ENCODE data around the gene MRPL53. TPM values are rescaled to one million over a fixed set of nuclear protein-coding genes. Genes with fewer than 3 reads are reported as not detected.
A peak's percentile ranks its signal among the peaks of the same experiment; 100 is the strongest.

MRPL53 gene
- total and polyA plus RNA-seq, 2 of the 13 experiments (the other 11 are each of a cell fraction or from before 2014, with no cell fraction given), result 34.3 to 51.9 TPM

GRCh38 chr2:74457549-74458131 lies 14.8 kb downstream of the MRPL53 start (continued):
- TF ChIP-seq IKZF4 (CRISPR knock-in tag; IDR thresholded peaks at IDR 0.05; ENCODE audit: borderline replicate concordance, low read depth, not compliant biosample characterization) (no peak), ZNF317 (CRISPR knock-in tag; IDR thresholded peaks at IDR 0.05) (peak; percentile 38; the same call in 1 of the 2 replicates), GATAD2A (CRISPR knock-in tag; IDR thresholded peaks at IDR 0.05) (peak; percentile 33; the same call in 1 of the 2 replicates), ZNF292 (CRISPR knock-in tag; IDR thresholded peaks at IDR 0.05; ENCODE audit: borderline replicate concordance, low read depth) (0 out of 2 replicates have a peak, but pooled peaks have one; percentile 2), BATF2 (CRISPR knock-in tag; IDR thresholded peaks at IDR 0.05) (peak; percentile 77; the same call in 1 of the 2 replicates), NFIC (IDR thresholded peaks at IDR 0.05; ENCODE audit: low read length) (no peak), AHR (CRISPR knock-in tag; IDR thresholded peaks at IDR 0.05) (peak; percentile 23; the same call in 1 of the 2 replicates), ETV5 (CRISPR knock-in tag; IDR thresholded peaks at IDR 0.05; ENCODE audit: borderline replicate concordance) (peak; percentile 33; the same call in 1 of the 2 replicates), ZNF337 (CRISPR knock-in tag; IDR thresholded peaks at IDR 0.05; ENCODE audit: borderline replicate concordance, low read depth) (peak; percentile 11; the same call in 1 of the 2 replicates), ZNF496 (CRISPR knock-in tag; IDR thresholded peaks at IDR 0.05; ENCODE audit: insufficient replicate concordance) (no peak), ZNF331 (CRISPR knock-in tag; IDR thresholded peaks at IDR 0.05) (no peak), BHLHE40 (IDR thresholded peaks at IDR 0.05; ENCODE audit: low read length) (no peak), POLR2A (IDR thresholded peaks at IDR 0.05; ENCODE audit: insufficient read depth in 1 of 2, low read depth in 2 of 2, low read length in 2 of 2) (no peak; a peak in 1 of 4 replicates), MTF2 (CRISPR knock-in tag; IDR thresholded peaks at IDR 0.05; ENCODE audit: borderline replicate concordance) (no peak), POLR2AphosphoS5 (IDR thresholded peaks at IDR 0.05; ENCODE audit: low read depth, low read length) (peak; percentile 94), ADNP (CRISPR knock-in tag; IDR thresholded peaks at IDR 0.05) (no peak), MBD4 (IDR thresholded peaks at IDR 0.05; ENCODE audit: borderline replicate concordance, low read length) (no peak), STAG1 (CRISPR knock-in tag; IDR thresholded peaks at IDR 0.05) (no peak; the same call in none of the 2 replicates), CERS6 (CRISPR knock-in tag; IDR thresholded peaks at IDR 0.05) (no peak), REPIN1 (CRISPR knock-in tag; IDR thresholded peaks at IDR 0.05; ENCODE audit: borderline replicate concordance, low read depth) (peak; percentile 56), ZFP41 (CRISPR knock-in tag; IDR thresholded peaks at IDR 0.05; ENCODE audit: borderline replicate concordance) (peak; percentile 44; the same call in 1 of the 2 replicates), KAT7 (CRISPR knock-in tag; IDR thresholded peaks at IDR 0.05; ENCODE audit: borderline replicate concordance) (peak; percentile 88; the same call in 1 of the 2 replicates), ZNF501 (CRISPR knock-in tag; IDR thresholded peaks at IDR 0.05) (peak; percentile 92), ZNF770 (CRISPR knock-in tag; IDR thresholded peaks at IDR 0.05) (peak; percentile 77; the same call in 1 of the 2 replicates), ZNF580 (CRISPR knock-in tag; IDR thresholded peaks at IDR 0.05; ENCODE audit: borderline replicate concordance, low read depth) (peak; percentile 66; the same call in 1 of the 2 replicates), PITX1 (CRISPR knock-in tag; IDR thresholded peaks at IDR 0.05) (peak; percentile 90; the same call in 1 of the 2 replicates), FIP1L1 (IDR thresholded peaks at IDR 0.05; ENCODE audit: borderline replicate concordance, insufficient read depth, low read depth, low read length) (no peak), NFE2L1 (CRISPR knock-in tag; IDR thresholded peaks at IDR 0.05; ENCODE audit: borderline replicate concordance) (no peak)

All from HepG2 (cell line).